AG04449 (cell line): ENCODE measurements around the gene ANKRD11.

Source experiments
- CTCF ChIA-PET: fragments of 350-600 bp; formaldehyde crosslinking; extraction: SDS; loops from one replicate; lab custom pipeline; 2021; ENCODE audit warnings: antibody characterized with exemption; lab: Yijun Ruan, JAX
- POLR2A ChIA-PET: fragments of 400-600, 350-600 bp; formaldehyde crosslinking; extraction: SDS; loops from one replicate; lab custom pipeline; 2020; ENCODE audit warnings: antibody characterized with exemption, inconsistent platforms; lab: Yijun Ruan, JAX
- DNase-seq: peaks from one replicate; pipeline ENCODE4 v3.0.0-alpha.2; 2010; ENCODE audit warnings: low read depth, low spot score
- H3K4me3 ChIP-seq: 2 replicates; pipeline ENCODE4 v1.5.1; 2011; ENCODE audit warnings: low read depth, mild to moderate bottlenecking, control low read depth, low read length
- TF ChIP-seq, protein P1 (sequence below): IDR thresholded peaks from one replicate; pipeline ENCODE4 v1.5.1; 2011; ENCODE audit warnings: mild to moderate bottlenecking, moderate library complexity, low read length, control low read depth, inconsistent platforms; ENCODE audit not compliant: insufficient read depth; ENCODE audit errors: missing control alignments

Gene ANKRD11

DNA sequence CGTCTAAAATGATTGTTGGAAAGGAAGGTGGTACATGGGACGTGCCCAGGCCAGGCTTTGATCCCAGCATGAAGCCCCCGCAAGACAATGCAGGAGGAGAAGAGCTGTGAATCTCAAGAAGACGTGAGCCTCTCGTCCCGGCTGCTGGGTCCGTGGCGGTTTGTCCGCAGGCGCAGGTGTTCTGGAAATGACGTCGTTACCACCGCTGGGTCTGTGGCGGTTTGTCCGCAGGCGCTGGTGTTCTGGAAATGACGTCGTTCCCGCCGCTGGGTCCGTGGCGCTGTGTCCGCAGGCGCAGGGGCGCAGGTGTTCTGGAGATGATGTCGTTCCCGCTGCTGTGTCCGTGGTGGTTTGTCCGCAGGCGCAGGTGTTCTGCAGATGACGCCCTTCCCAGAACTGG, 31.9 kb upstream of the ANKRD11 start:
- TF ChIP-seq, protein P1, sequence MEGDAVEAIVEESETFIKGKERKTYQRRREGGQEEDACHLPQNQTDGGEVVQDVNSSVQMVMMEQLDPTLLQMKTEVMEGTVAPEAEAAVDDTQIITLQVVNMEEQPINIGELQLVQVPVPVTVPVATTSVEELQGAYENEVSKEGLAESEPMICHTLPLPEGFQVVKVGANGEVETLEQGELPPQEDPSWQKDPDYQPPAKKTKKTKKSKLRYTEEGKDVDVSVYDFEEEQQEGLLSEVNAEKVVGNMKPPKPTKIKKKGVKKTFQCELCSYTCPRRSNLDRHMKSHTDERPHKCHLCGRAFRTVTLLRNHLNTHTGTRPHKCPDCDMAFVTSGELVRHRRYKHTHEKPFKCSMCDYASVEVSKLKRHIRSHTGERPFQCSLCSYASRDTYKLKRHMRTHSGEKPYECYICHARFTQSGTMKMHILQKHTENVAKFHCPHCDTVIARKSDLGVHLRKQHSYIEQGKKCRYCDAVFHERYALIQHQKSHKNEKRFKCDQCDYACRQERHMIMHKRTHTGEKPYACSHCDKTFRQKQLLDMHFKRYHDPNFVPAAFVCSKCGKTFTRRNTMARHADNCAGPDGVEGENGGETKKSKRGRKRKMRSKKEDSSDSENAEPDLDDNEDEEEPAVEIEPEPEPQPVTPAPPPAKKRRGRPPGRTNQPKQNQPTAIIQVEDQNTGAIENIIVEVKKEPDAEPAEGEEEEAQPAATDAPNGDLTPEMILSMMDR: no peak
- CTCF ChIA-PET: interaction anchor here (1.3 to 1.6 kb wide), 2 partner anchors 8 to 11 kb away, joined by 3 to 4 read pairs; no protein-coding TSS in a partner anchor
- H3K4me3 ChIP-seq: no peak overlapping the region
- POLR2A ChIA-PET: no interaction called here
- DNase-seq: no peak

DNA sequence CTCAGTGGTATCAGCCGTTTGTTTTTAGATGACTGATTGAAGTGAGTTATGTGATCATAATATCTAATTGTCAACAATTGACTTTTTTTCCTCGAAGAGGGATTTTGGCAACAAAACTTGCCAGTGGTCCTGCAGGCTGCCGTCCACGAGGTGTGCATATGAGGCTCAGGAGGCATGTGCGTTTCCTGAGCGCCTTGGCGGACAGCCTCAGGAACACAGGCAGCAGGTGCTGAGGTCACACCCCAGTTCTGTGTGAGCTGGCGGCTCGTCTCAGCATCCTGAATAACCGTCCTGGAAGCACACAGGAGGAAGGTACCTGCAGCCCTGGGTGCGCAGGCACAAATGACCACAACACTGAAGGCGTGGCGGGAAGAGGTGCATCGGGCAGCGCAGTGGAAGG, 29.5 kb upstream of the ANKRD11 start:
- POLR2A ChIA-PET: no interaction called here
- no peak for DNase-seq
- TF ChIP-seq, protein P1: no peak
- H3K4me3 ChIP-seq: no peak overlapping the region
- CTCF ChIA-PET: no interaction called here

DNA sequence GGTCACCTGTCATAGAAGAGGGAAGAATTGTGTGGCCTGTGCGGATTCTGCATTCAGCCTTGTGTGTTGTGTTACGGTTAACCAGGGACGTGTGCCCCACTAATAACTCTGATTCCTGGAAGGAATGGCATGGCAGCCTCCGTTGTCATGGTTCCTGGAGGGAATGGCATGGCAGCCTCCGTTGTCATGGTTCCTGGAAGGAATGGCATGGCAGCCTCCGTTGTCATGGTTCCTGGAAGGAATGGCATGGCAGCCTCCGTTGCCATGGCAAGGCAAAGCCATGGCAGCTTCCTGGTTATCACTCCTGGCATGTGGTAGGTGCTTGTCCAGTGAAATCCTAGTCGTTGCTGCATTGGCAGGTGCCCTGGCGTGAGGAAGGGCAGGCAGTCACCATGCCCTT, 26.8 kb upstream of the ANKRD11 start:
- POLR2A ChIA-PET: no interaction called here
- CTCF ChIA-PET: interaction anchor here (1.5 to 1.9 kb wide), 2 partner anchors 9 to 12 kb away, joined by 5 read pairs; no protein-coding TSS in a partner anchor
- DNase-seq: no peak
- no peak overlapping the region for H3K4me3 ChIP-seq
- TF ChIP-seq, protein P1: no peak

DNA sequence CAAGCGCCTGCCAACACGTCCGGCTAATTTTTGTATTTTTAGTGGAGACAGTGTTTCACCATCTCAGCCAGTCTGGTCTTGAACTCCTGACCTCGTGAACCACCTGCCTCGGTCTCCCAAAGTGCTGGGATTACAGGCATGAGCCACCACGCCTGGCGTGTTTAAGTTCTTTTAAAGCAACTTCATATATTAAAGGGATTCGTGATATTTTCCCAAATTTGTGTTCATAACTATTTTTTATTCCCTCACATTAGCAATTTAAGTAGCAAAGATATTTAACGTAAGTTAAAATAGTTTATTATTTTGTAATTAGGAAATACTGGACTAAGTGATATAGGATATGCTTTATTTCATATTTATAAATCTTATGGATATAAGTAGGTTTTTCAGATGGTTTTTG, 22.1 kb upstream of the ANKRD11 start:
- no peak overlapping the region for H3K4me3 ChIP-seq
- ChIA-PET POLR2A (no interaction called here), CTCF (no interaction called here)
- TF ChIP-seq, protein P1: no peak
- no peak for DNase-seq

DNA sequence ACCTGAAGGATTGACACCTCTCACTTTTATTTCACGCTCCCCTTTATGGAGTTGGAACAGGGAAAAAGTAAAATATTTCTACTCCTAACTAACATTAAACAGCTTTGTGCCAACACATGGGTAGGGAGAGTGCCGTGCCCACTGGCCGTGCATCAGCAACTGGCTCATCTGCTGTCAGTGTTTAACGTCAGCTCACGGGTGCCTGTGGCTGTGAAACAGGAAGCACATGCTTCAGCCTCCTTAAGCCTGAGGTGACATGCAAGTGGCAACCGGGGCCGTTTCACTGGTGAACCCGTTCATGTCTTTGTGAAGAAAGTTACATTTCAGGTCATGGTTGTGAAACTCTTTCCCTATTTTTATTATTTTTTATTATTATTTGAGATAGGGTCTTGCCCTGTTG, 21.0 kb upstream of the ANKRD11 start:
- DNase-seq: no peak
- POLR2A ChIA-PET: no interaction called here
- TF ChIP-seq, protein P1: no peak
- H3K4me3 ChIP-seq: no peak overlapping the region
- CTCF ChIA-PET: interaction anchor here (0.6 to 5.2 kb wide), 5 partner anchors 10 to 271 kb away, joined by 3 to 34 read pairs (median 4); no protein-coding TSS in a partner anchor

DNA sequence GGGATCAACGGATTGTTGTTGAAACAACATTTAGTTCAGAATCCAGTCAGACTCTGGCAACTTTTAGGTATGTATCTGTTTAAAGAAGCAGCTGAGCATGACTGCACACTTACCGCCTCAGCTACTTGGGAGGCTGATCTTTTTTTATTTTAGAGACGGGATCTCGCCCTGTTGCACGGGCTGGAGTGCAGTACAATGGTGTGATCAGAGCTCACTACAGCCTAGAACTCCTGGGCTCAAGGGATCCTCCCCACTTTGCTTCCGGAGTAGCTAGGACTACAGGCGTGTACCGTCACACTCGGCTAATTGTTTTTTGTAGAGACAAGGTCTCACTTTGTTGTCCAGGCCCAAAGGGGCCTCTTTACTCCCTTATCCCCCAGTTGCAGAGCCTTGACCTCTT, 20.2 kb upstream of the ANKRD11 start:
- ChIA-PET CTCF (interaction anchor here (1.0 to 5.2 kb wide), 6 partner anchors 11 to 270 kb away, joined by 3 to 34 read pairs (median 4); partner anchors contain the start of gene ANKRD11), POLR2A (no interaction called here)
- TF ChIP-seq, protein P1: no peak
- no peak overlapping the region for H3K4me3 ChIP-seq
- no peak for DNase-seq
